Glomerular visceral epithelial cell (primary cell): ENCODE data around the gene TMTC2.
A peak's percentile ranks its signal among the peaks of the same experiment; 100 is the strongest.

Experiments used
- DNase-seq: peaks from one replicate; pipeline ENCODE4 v3.0.0-alpha.2; 2016; ENCODE audit errors: extremely low spot score

Gene TMTC2

GRCh38 chr12:82880442-82880901 is 193.8 kb downstream of the TMTC2 start:
- DNase-seq: no peak

GRCh38 chr12:82883394-82884355 is 197.0 kb downstream of the TMTC2 start:
- DNase-seq: no peak

GRCh38 chr12:82886671-82887340 is 200.1 kb downstream of the TMTC2 start:
- no peak for DNase-seq

GRCh38 chr12:82893896-82894295 is 207.2 kb downstream of the TMTC2 start:
- DNase-seq: no peak

- no peak for DNase-seq
Observed at GRCh38 chr12:82896277-82896676, 209.6 kb downstream of the TMTC2 start.

GRCh38 chr12:82896979-82897378 is 210.3 kb downstream of the TMTC2 start:
- peak; percentile 12 for DNase-seq

- DNase-seq: no peak
Observed at GRCh38 chr12:82898441-82898840, 211.7 kb downstream of the TMTC2 start.

GRCh38 chr12:82904219-82904790 is 217.6 kb downstream of the TMTC2 start:
- no peak for DNase-seq

GRCh38 chr12:82910246-82910893 is 223.7 kb downstream of the TMTC2 start:
- DNase-seq: no peak

- no peak for DNase-seq
Observed at GRCh38 chr12:82912406-82912805, 225.7 kb downstream of the TMTC2 start.

- no peak for DNase-seq
Observed at GRCh38 chr12:82919388-82920054, 232.8 kb downstream of the TMTC2 start.

GRCh38 chr12:82923935-82924334 is 237.2 kb downstream of the TMTC2 start:
- DNase-seq: no peak

- no peak for DNase-seq
Observed at GRCh38 chr12:82926630-82927029, 239.9 kb downstream of the TMTC2 start.

GRCh38 chr12:82930301-82930700 is 243.6 kb downstream of the TMTC2 start:
- DNase-seq: no peak

- DNase-seq: no peak
Observed at GRCh38 chr12:82931349-82932116, 244.8 kb downstream of the TMTC2 start.

GRCh38 chr12:82937151-82937550 is 250.4 kb downstream of the TMTC2 start:
- no peak for DNase-seq

- DNase-seq: no peak
Observed at GRCh38 chr12:82942521-82942920, 255.8 kb downstream of the TMTC2 start.

GRCh38 chr12:82942991-82943401 is 256.3 kb downstream of the TMTC2 start:
- no peak for DNase-seq

- DNase-seq: no peak
Observed at GRCh38 chr12:82948491-82948890, 261.8 kb downstream of the TMTC2 start.

- DNase-seq: no peak
Observed at GRCh38 chr12:82950356-82950755, 263.6 kb downstream of the TMTC2 start.

GRCh38 chr12:82952946-82953345 is 266.2 kb downstream of the TMTC2 start:
- DNase-seq: no peak
